H1 (cell line): ENCODE data around the gene COL27A1. TPM values are rescaled to one million over a fixed set of nuclear protein-coding genes. Genes with fewer than 3 reads are reported as not detected.

Experiments used
- CTCF ChIA-PET: fragments of 300-600 bp; sonication (Branson Sonifier 250); formaldehyde crosslinking; loops from one replicate; lab custom pipeline; 2021; ENCODE audit not compliant: partially characterized antibody; lab: Charles Lee
- POLR2A ChIA-PET: fragments of 300-600 bp; sonication (Branson Sonifier 250); formaldehyde crosslinking; loops from one replicate; lab custom pipeline; 2021; ENCODE audit warnings: inconsistent platforms; ENCODE audit not compliant: partially characterized antibody; lab: Charles Lee
- DNase-seq, 2 experiments: peaks; one replicate each; pipeline versions ENCODE4 v3.0.0 to v3.0.0-alpha.2; 2010 to 2022; ENCODE audit warnings: low spot score in 2 of 2, low read depth in 1 of 2, mixed read lengths in 1 of 2
- FAIRE-seq: peaks from 2 replicates; lab custom pipeline; 2011; peaks lifted over from hg19 to GRCh38; lab: Jason Lieb, UNC
- H2AFZ ChIP-seq: 2 replicates; pipeline ENCODE4 v1.8.1; 2012; ENCODE audit warnings: low read length, inconsistent platforms
- H2AK5ac ChIP-seq: 2 replicates; pipeline ENCODE4 v1.6.1; 2013; ENCODE audit warnings: low read depth, low read length
- H2BK120ac ChIP-seq: replicated peaks from 2 replicates; pipeline ENCODE3; 2013; ENCODE audit warnings: low read depth, low read length, inconsistent platforms
- H2BK12ac ChIP-seq: 2 replicates; pipeline ENCODE4 v1.6.1; 2013; ENCODE audit warnings: low read depth, low read length
- H2BK15ac ChIP-seq: 2 replicates; pipeline ENCODE4 v1.6.1; 2013; ENCODE audit warnings: low read length
- H2BK20ac ChIP-seq: 2 replicates; pipeline ENCODE4 v1.6.1; 2013; ENCODE audit warnings: low read length
- H2BK5ac ChIP-seq: 2 replicates; pipeline ENCODE4 v1.6.1; 2013; ENCODE audit warnings: low read depth, low read length
- H3K14ac ChIP-seq: 2 replicates; pipeline ENCODE4 v1.6.1; 2013; ENCODE audit warnings: inconsistent platforms; ENCODE audit not compliant: insufficient read length
- H3K18ac ChIP-seq: 2 replicates; pipeline ENCODE4 v1.6.1; 2013; ENCODE audit warnings: low read length; ENCODE audit errors: extremely low read depth
- H3K23ac ChIP-seq: 2 replicates; pipeline ENCODE4 v1.6.1; 2013; ENCODE audit warnings: inconsistent platforms; ENCODE audit not compliant: insufficient read length
- H3K23me2 ChIP-seq: 2 replicates; pipeline ENCODE4 v1.6.1; 2013; ENCODE audit warnings: low read depth, low read length
- H3K27ac ChIP-seq: 2 replicates; pipeline ENCODE4 v1.6.1; 2011; ENCODE audit warnings: low read depth, low read length, inconsistent platforms
- H3K27me3 ChIP-seq, 4 experiments: replicated peaks in 1 of 4; 1 replicate in 1 of 4; 2 replicates in 3 of 4; pipeline versions ENCODE4 v1.6.1 to v1.8.1; 2011 to 2013; ENCODE audit warnings: low read length in 3 of 4, mild to moderate bottlenecking in 3 of 4, inconsistent platforms in 2 of 4, mixed read lengths in 2 of 4, moderate library complexity in 1 of 4; ENCODE audit not compliant: control insufficient read depth in 3 of 4, insufficient read depth in 3 of 4; ENCODE audit errors: extremely low read depth in 1 of 4
- H3K36me3 ChIP-seq, 4 experiments: 2 replicates each; pipeline versions ENCODE4 v1.6.1 to v1.8.1; 2011 to 2013; ENCODE audit warnings: mild to moderate bottlenecking in 4 of 4, low read length in 3 of 4, moderate library complexity in 2 of 4, control low read depth in 1 of 4, inconsistent platforms in 1 of 4; ENCODE audit not compliant: insufficient read depth in 4 of 4, control insufficient read depth in 2 of 4
- H3K4ac ChIP-seq: replicated peaks from 2 replicates; pipeline ENCODE3; 2013; ENCODE audit warnings: low read length, low read depth, mixed read lengths, inconsistent platforms; ENCODE audit not compliant: insufficient read length
- H3K4me1 ChIP-seq, 4 experiments: replicated peaks in 1 of 4; 1 replicate in 1 of 4; 2 replicates in 3 of 4; pipeline versions ENCODE4 v1.6.1 to v1.8.1; 2011 to 2013; ENCODE audit warnings: low read length in 3 of 4, inconsistent platforms in 2 of 4, mixed read lengths in 1 of 4; ENCODE audit not compliant: insufficient read depth in 4 of 4, control insufficient read depth in 3 of 4
- H3K4me2 ChIP-seq, 2 experiments: 2 replicates each; pipeline versions ENCODE4 v1.6.1 to v1.8.1; 2011 to 2013; ENCODE audit warnings: low read depth in 2 of 2, low read length in 2 of 2, control low read depth in 1 of 2, inconsistent platforms in 1 of 2, mild to moderate bottlenecking in 1 of 2; ENCODE audit not compliant: insufficient read depth in 1 of 2
- H3K4me3 ChIP-seq, 4 experiments: fragments of 200-600, 300-600 bp in 1 of 4; sonication (generic), shearing (Covaris generic), sonication (Bioruptor Twin) in 1 of 4; 2 replicates each; pipeline versions ENCODE4 v1.5.1 to v1.8.1; 2011 to 2016; ENCODE audit warnings: low read length in 4 of 4, low read depth in 3 of 4, control low read depth in 2 of 4, inconsistent platforms in 2 of 4, mild to moderate bottlenecking in 2 of 4, mixed read lengths in 1 of 4, moderate library complexity in 1 of 4; ENCODE audit not compliant: insufficient read depth in 2 of 4; ENCODE audit errors: extremely low read depth in 1 of 4
- H3K56ac ChIP-seq: replicated peaks from 2 replicates; pipeline ENCODE3; 2013; ENCODE audit warnings: low read depth, mild to moderate bottlenecking, mixed read lengths, low read length, inconsistent platforms; ENCODE audit not compliant: insufficient read length
- H3K79me1 ChIP-seq: 2 replicates; pipeline ENCODE4 v1.6.1; 2013; ENCODE audit warnings: low read depth, low read length, control low read depth
- H3K79me2 ChIP-seq, 2 experiments: 2 replicates each; pipeline versions ENCODE4 v1.6.1 to v1.8.1; 2012 to 2013; ENCODE audit warnings: low read length in 2 of 2, mild to moderate bottlenecking in 2 of 2, inconsistent platforms in 1 of 2; ENCODE audit not compliant: insufficient read depth in 2 of 2, control insufficient read depth in 1 of 2
- H3K9ac ChIP-seq, 4 experiments: replicated peaks in 1 of 4; 1 replicate in 1 of 4; 2 replicates in 3 of 4; pipeline versions ENCODE4 v1.6.1 to v1.8.1; 2011 to 2013; ENCODE audit warnings: low read depth in 3 of 4, low read length in 3 of 4, control low read depth in 2 of 4, mild to moderate bottlenecking in 2 of 4, moderate library complexity in 2 of 4, inconsistent platforms in 1 of 4; ENCODE audit errors: extremely low read depth in 1 of 4
- H3K9me3 ChIP-seq, 2 experiments: 2 replicates each; pipeline versions ENCODE4 v1.6.1 to v1.8.1; 2012 to 2013; ENCODE audit warnings: mild to moderate bottlenecking in 2 of 2, moderate library complexity in 2 of 2, control low read depth in 1 of 2, inconsistent platforms in 1 of 2, low read depth in 1 of 2, low read length in 1 of 2, mixed read lengths in 1 of 2; ENCODE audit not compliant: insufficient read depth in 2 of 2
- H4K20me1 ChIP-seq, 2 experiments: replicated peaks in 1 of 2; 2 replicates each; pipeline versions ENCODE3 to v1.8.1; 2011 to 2013; ENCODE audit warnings: inconsistent platforms in 2 of 2, low read length in 2 of 2, mild to moderate bottlenecking in 1 of 2; ENCODE audit not compliant: insufficient read depth in 2 of 2, control insufficient read depth in 1 of 2
- H4K5ac ChIP-seq: 2 replicates; pipeline ENCODE4 v1.6.1; 2013; ENCODE audit warnings: low read length, low read depth, mixed read lengths, inconsistent platforms; ENCODE audit not compliant: insufficient read length
- H4K8ac ChIP-seq: 2 replicates; pipeline ENCODE4 v1.8.0; 2013; ENCODE audit warnings: mild to moderate bottlenecking, moderate library complexity, low read length, inconsistent platforms; ENCODE audit not compliant: insufficient read depth; ENCODE audit errors: extremely low read depth
- H4K91ac ChIP-seq: replicated peaks from 2 replicates; pipeline ENCODE3; 2013; ENCODE audit warnings: low read length, mixed read lengths, inconsistent platforms; ENCODE audit not compliant: insufficient read length
- RNF2 ChIP-seq: fragments of 200-900, 300-1000 bp; sonication (generic); IDR thresholded peaks from 2 replicates; pipeline ENCODE4 v1.7.1; 2016; ENCODE audit warnings: borderline replicate concordance, low read depth, mild to moderate bottlenecking, antibody characterized with exemption, low read length; ENCODE audit not compliant: poor library complexity, severe bottlenecking; ENCODE audit errors: missing control alignments
- SIN3A ChIP-seq, 2 experiments: IDR thresholded peaks in 1 of 2; conservative IDR thresholded peaks in 1 of 2; 2 replicates each; pipeline ENCODE4 v1.6.1; 2011 to 2012; ENCODE audit warnings: low read length in 2 of 2, improper control_type of control experiment in 1 of 2, low read depth in 1 of 2, mild to moderate bottlenecking in 1 of 2
- WGBS, 2 experiments: shearing (Covaris generic) in 1 of 2; methylation state at CpG; one replicate each; pipeline versions ENCODE4 v1.1.6 to v1.1.7; 2013 to 2015; ENCODE audit warnings: low lambda C conversion rate in 2 of 2, mixed read lengths in 2 of 2, inconsistent platforms in 1 of 2, low coverage in 1 of 2, missing lambda C conversion rate in 1 of 2; ENCODE audit not compliant: insufficient replicate concordance in 2 of 2, insufficient coverage in 1 of 2, insufficient read length in 1 of 2; ENCODE audit errors: extremely low coverage in 1 of 2, missing lambda C conversion rate in 1 of 2; 5-methylcytosine and 5-hydroxymethylcytosine counted together
- polyA plus RNA-seq, 7 experiments: library from polyadenylated mRNA; depleted of rRNA in 3 of 7; stranded (reverse) in 5 of 7; unstranded in 2 of 7; fragments of >200 nt in 5 of 7; fragments of 200-250 nt in 2 of 7; gene quantifications; 1 replicate in 5 of 7; 2 replicates in 1 of 7; 4 replicates in 1 of 7; pipeline versions ENCODE4 v1.2.1 to v1.2.3, GENCODE V29; 2011 to 2013; ENCODE audit warnings: missing spikeins in 2 of 7, mixed read lengths in 2 of 7
- total RNA-seq: library from RNA; stranded (reverse); fragmentation: NEBNext Ultra II Directional; extraction: Animal tissue kit (Norgen Biotek cat#: 25700); gene quantifications from 2 replicates; pipeline ENCODE4 v1.2.1, GENCODE V29; 2021

The COL27A1 gene
- total and polyA plus RNA-seq, 2 of the 8 experiments (the other 6 are each of a cell fraction or from before 2014, with no cell fraction given) = 15.1 to 22.8 TPM

GRCh38 chr9:114264806-114265550, 109.6 kb downstream of the COL27A1 start:
- no peak overlapping the region for H2BK15ac ChIP-seq
- no peak overlapping the region for H3K4me2 ChIP-seq
- TF ChIP-seq SIN3A (conservative IDR thresholded peaks at IDR 0.05 in 1 of 2, IDR thresholded peaks at IDR 0.05 in 1 of 2; ENCODE audit: low read depth in 1 of 2, low read length in 2 of 2) (no peak), RNF2 (no peak)
- H3K4me1 ChIP-seq = peaks cover 0 to 2% (median 0%) of the 10 kb centered on the region in 4 experiments; a peak in 2 of 7 replicates
- 89% methylated on average over 14 of the region's 15 CpGs; no CpG with 5 or more reads in 1 of the 2 experiments for WGBS, 2 experiments
- H4K20me1 ChIP-seq = peaks cover 0 to 2% of the 10 kb centered on the region in 2 experiments
- no peak overlapping the region for H4K91ac ChIP-seq
- no peak overlapping the region for H3K4me3 ChIP-seq
- DNase-seq = no peak
- H3K27me3 ChIP-seq = no peaks in the 10 kb centered on the region
- no peak overlapping the region for H2AFZ ChIP-seq
- no peak overlapping the region for H2BK120ac ChIP-seq
- no peak overlapping the region for H3K23ac ChIP-seq
- H3K56ac ChIP-seq = no peak overlapping the region
- no peak overlapping the region for H4K5ac ChIP-seq
- no peak overlapping the region for H3K18ac ChIP-seq
- no peak overlapping the region for H2BK12ac ChIP-seq
- POLR2A ChIA-PET = no interaction called here
- no peaks in the 10 kb centered on the region for H3K79me1 ChIP-seq
- H3K23me2 ChIP-seq = no peaks in the 10 kb centered on the region
- H3K36me3 ChIP-seq = no peaks in the 10 kb centered on the region
- no peaks in the 10 kb centered on the region for H3K79me2 ChIP-seq
- no peak overlapping the region for H2BK5ac ChIP-seq
- H2AK5ac ChIP-seq = no peak overlapping the region
- H3K9me3 ChIP-seq = no peaks in the 10 kb centered on the region
- CTCF ChIA-PET = interaction anchor here (0.6 to 17.3 kb wide), 35 partner anchors 7 to 404 kb away, joined by 3 to 206 read pairs (median 4); partner anchors contain the start of gene COL27A1
- no peak overlapping the region for H4K8ac ChIP-seq
- H3K27ac ChIP-seq = no peak overlapping the region
- no peak overlapping the region for H2BK20ac ChIP-seq
- no peak overlapping the region for H3K9ac ChIP-seq
- no peak for FAIRE-seq
- no peak overlapping the region for H3K4ac ChIP-seq
- no peak overlapping the region for H3K14ac ChIP-seq
